Measurements from ENCODE around the gene NEK1.
"Not testable (repeated sequence)": the region's sequence is repeated elsewhere in the genome, so short reads cannot be mapped to it uniquely, and the experiment has no call there.

The NEK1 gene

DNA sequence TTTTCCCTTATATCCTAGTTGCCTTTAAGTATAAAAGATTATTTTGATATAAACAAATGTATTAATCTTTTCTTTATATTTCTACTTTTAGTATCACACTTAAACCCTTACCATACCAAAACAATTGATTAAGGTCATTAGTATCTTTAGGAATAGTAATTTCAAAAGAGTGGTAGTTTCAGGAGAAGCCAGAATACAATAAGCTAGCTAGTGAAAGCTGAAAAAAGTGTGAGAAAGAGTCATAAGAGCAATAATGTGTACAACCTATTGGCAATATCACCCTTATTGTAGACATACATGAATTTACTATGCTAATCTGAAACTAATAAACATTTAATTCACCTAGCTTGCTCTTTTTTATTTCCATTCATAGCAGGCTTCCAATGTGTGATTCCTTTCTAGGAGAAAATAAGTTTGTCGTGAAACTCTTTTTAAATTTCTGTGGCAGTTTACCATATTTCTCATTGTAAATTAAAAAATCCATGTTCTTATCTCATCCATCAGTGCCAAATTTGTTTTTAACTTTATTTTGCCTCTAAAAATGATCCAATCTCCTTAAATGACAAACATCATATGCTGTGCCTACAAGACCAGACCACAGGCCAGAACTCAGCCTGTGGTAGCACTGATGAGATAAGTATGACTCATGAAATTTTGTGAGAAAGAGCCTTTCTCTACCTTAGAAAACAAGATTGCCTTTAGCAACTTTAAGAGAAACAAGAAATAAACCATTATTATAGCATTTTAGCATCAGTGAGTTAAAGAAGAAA lies 8.1 kb downstream of the NEK1 start:
- Mint-ChIP-seq H3K4me3 (no peak overlapping the region), H3K4me1 (ENCODE audit: low read depth) (no peaks in the 10 kb centered on the region), H3K9me3 (no peaks in the 10 kb centered on the region), H3K27ac (no peak overlapping the region), H3K36me3 (ENCODE audit: low read depth) (peaks cover 15% of the 10 kb centered on the region), H3K27me3 (no peaks in the 10 kb centered on the region)
- intact Hi-C loops (cut with micrococcal nuclease) = no loop called here

GRCh38 chr4:169603312-169603711 lies 9.1 kb downstream of the NEK1 start:
- Mint-ChIP-seq H3K27me3 (no peaks in the 10 kb centered on the region), H3K36me3 (ENCODE audit: low read depth) (peaks cover 18% of the 10 kb centered on the region), H3K4me3 (no peak overlapping the region), H3K27ac (no peak overlapping the region), H3K4me1 (ENCODE audit: low read depth) (no peaks in the 10 kb centered on the region), H3K9me3 (no peaks in the 10 kb centered on the region)
- intact Hi-C loops (cut with micrococcal nuclease) = no loop called here

DNA sequence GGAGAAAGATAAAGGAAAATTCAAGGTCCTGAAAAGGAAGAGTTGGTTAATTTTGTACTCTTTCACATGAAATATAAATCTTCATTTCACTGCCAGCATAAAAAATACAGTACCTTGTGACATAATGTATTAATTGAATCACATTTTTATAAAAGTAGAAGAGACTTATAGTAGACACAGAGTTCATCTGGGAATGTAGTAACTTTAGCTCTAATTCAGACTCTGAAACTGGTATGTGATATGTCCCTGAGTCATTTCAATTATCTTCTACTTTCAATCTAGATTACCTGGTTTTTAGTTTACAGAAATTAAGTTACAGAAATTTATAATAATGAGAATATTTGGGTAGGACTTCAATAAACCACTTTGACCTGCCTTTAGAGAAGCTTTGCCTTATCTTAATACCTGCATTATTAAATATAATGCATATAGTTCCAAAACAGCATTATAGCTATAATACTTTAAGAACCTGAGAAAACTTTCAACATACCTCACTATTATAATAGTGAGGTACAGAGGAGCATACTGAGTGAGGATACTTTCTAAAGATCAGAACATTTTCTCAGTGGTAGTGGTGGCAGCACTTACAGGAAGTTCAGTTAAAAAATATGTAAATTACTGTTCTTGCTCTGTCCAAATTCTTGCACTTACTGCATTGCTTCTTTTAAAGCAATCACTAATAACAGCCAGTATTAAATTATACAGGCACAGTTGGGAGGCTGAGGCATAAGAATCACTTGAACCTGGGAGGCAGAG lies 11.2 kb downstream of the NEK1 start:
- intact Hi-C loops (cut with micrococcal nuclease) = no loop called here
- Mint-ChIP-seq H3K9me3 (no peaks in the 10 kb centered on the region), H3K27ac (no peak overlapping the region)

DNA sequence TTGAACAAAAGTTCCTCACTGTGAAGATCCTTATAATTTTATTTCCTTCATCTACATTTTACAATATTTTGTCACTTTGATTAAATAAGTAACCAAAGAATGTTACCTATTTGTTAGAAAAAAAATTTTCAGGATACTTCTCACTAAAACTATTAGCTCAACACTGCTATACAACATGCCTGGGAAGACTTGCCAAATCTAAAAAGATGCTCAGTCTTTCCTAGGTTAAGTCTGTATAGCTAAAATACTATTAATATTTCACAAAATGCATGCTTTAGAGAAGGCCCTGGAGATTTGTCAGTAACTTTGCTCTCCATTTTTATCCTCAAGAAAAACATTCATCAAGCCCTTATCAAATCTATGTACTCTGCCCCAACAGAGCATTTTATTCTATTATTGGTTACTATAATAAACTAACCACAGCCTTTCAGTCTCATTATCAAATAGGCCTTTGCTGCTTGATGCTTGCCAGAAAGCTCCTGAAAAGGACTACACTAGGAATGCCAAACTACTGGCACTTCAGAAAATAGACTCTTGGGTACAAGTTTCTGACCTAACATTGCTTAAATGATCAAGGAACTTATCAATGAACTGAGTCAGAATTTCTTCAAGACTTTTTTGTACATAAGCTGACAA lies 17.7 kb downstream of the NEK1 start:
- H3K27ac Mint-ChIP-seq = no peak overlapping the region
- no peaks in the 10 kb centered on the region for H3K27me3 Mint-ChIP-seq
- peaks cover 31% of the 10 kb centered on the region for H3K36me3 Mint-ChIP-seq (ENCODE audit: low read depth)
- intact Hi-C loops (cut with micrococcal nuclease) = no loop called here
- H3K4me3 Mint-ChIP-seq = no peak overlapping the region
- H3K9me3 Mint-ChIP-seq = no peaks in the 10 kb centered on the region
- H3K4me1 Mint-ChIP-seq (ENCODE audit: low read depth) = no peaks in the 10 kb centered on the region

More for the DNA sequence above, 11.2 kb downstream of the NEK1 start:
- H3K36me3 Mint-ChIP-seq (ENCODE audit: low read depth) = peaks cover 29% of the 10 kb centered on the region
- H3K27me3 Mint-ChIP-seq = no peaks in the 10 kb centered on the region
- H3K4me3 Mint-ChIP-seq = no peak overlapping the region
- H3K4me1 Mint-ChIP-seq (ENCODE audit: low read depth) = no peaks in the 10 kb centered on the region

DNA sequence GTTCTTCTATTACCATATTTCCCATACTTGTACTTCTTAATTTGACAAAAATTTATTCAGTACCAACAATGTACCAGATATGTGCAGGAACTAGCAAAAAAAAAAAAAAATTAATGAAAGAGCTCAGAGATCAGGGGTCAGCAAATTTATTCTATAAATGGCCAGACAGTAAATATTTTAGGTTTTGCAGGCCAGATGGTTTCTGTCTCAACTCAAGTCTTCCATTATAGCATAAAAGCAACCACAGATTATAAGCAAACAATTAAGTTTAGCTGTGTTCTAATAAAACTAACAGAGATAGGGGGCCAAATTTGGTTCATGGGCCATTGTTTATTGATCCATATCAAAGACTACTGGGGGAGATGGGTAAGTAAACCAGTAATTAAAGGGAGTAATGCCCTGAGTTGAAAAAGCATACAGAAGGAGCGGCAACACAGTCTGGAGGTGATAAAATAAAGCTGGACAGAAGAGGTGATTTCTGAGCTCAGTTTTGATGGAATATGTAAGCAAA lies 19.3 kb downstream of the NEK1 start:
- Mint-ChIP-seq H3K27me3 (no peaks in the 10 kb centered on the region), H3K36me3 (ENCODE audit: low read depth) (peaks cover 32% of the 10 kb centered on the region), H3K9me3 (no peaks in the 10 kb centered on the region), H3K4me1 (ENCODE audit: low read depth) (no peaks in the 10 kb centered on the region), H3K27ac (no peak overlapping the region), H3K4me3 (no peak overlapping the region)
- intact Hi-C loops (cut with micrococcal nuclease) = no loop called here

- intact Hi-C loops (cut with micrococcal nuclease) = no loop called here
- H3K4me3 Mint-ChIP-seq = no peak overlapping the region
- H3K27ac Mint-ChIP-seq = no peak overlapping the region
- H3K9me3 Mint-ChIP-seq = no peaks in the 10 kb centered on the region
- no peaks in the 10 kb centered on the region for H3K4me1 Mint-ChIP-seq (ENCODE audit: low read depth)
- peaks cover 21% of the 10 kb centered on the region for H3K36me3 Mint-ChIP-seq (ENCODE audit: low read depth)
- no peaks in the 10 kb centered on the region for H3K27me3 Mint-ChIP-seq
Measured at GRCh38 chr4:169583563-169583962, 28.8 kb downstream of the NEK1 start.

DNA sequence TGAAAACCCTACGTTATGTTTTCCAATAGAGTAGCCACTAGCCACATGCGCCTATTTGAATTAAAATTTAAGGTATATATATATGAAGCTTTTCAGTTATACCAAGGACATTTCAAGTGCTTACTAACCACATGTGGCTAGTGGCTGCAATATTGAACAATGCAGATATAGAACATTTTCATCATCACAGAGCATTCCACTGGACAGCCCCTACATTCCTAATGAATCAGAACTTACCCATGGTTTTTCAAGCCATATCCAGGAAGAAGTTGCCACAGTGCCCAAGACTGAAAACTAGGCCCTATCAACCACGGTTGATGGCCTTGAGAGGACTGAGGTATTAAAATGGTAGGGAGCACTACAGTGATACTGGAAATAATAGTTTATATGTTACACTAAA lies 29.7 kb downstream of the NEK1 start:
- H3K4me3 Mint-ChIP-seq = no peak overlapping the region
- intact Hi-C loops (cut with micrococcal nuclease) = no loop called here
- no peaks in the 10 kb centered on the region for H3K27me3 Mint-ChIP-seq
- H3K4me1 Mint-ChIP-seq (ENCODE audit: low read depth) = no peaks in the 10 kb centered on the region
- no peak overlapping the region for H3K27ac Mint-ChIP-seq
- H3K9me3 Mint-ChIP-seq = no peaks in the 10 kb centered on the region
- peaks cover 21% of the 10 kb centered on the region for H3K36me3 Mint-ChIP-seq (ENCODE audit: low read depth)

DNA sequence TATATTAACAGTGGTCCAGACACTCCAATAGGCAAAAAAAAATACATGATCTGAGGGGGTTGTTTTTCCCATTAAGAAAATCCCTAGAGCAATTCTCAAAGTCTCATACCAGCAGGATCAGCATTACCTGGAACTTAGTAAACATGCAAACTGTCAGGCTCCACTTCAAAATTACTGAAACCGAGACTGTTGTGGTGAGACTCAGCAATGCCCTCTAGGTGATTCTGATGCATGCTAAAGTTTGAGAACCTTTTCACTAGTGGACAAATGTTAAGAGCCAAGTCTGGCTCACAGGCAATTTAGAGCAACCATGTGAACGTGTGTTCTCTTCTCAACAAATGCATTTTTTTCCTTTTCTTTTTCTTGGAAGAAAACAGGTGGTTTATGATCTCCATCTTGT lies 30.2 kb downstream of the NEK1 start:
- H3K9me3 Mint-ChIP-seq = no peaks in the 10 kb centered on the region
- no peak overlapping the region for H3K27ac Mint-ChIP-seq
- H3K36me3 Mint-ChIP-seq (ENCODE audit: low read depth) = peaks cover 21% of the 10 kb centered on the region
- intact Hi-C loops (cut with micrococcal nuclease) = no loop called here
- H3K4me1 Mint-ChIP-seq (ENCODE audit: low read depth) = no peaks in the 10 kb centered on the region
- no peak overlapping the region for H3K4me3 Mint-ChIP-seq
- no peaks in the 10 kb centered on the region for H3K27me3 Mint-ChIP-seq

DNA sequence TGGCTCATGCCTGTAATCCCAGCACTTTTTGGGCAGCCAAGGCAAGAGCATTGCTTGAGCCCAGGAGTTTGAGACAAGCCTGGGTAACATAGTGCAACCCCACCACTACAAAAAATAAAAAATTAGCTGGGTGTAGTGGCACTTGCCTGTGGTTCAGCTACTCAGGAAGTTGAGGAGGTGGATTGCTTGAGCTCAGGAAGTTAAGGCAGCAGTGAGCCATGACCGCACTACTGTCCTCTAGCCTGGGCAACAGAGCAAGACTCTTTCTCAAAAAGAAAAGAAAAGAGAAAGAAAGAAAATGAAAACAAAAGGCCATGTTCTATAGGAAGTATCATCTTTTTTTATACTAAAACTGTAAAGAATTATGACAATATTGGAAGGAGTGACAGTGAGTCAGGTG lies 38.5 kb downstream of the NEK1 start:
- H3K9me3 Mint-ChIP-seq = no peaks in the 10 kb centered on the region
- H3K4me3 Mint-ChIP-seq = no peak overlapping the region
- H3K27me3 Mint-ChIP-seq = no peaks in the 10 kb centered on the region
- no peak overlapping the region for H3K27ac Mint-ChIP-seq
- no peaks in the 10 kb centered on the region for H3K4me1 Mint-ChIP-seq (ENCODE audit: low read depth)
- intact Hi-C loops (cut with micrococcal nuclease) = no loop called here
- H3K36me3 Mint-ChIP-seq (ENCODE audit: low read depth) = peaks cover 42% of the 10 kb centered on the region

DNA sequence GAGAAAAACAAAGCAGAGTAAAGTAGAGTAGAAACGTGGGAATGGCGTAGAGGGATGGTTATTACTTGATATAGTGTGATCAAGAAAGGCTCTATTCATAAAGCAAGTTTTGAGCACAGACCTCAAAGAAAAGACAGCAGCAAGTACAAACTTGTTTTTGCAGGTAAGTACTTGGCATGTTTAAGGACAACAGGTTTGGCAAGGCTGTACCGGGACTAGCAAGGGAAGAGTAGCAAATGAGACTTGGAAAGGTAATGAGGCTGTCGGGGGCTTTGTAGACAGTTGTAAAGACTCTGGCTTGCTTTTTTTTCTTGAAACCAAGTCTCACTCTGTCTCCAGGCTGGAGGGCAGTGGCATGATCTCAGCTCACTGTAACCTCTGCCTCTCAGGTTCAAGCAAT lies 40.9 kb downstream of the NEK1 start:
- Mint-ChIP-seq H3K4me3 (no peak overlapping the region), H3K36me3 (ENCODE audit: low read depth) (peaks cover 42% of the 10 kb centered on the region), H3K27me3 (no peaks in the 10 kb centered on the region), H3K4me1 (ENCODE audit: low read depth) (no peaks in the 10 kb centered on the region), H3K27ac (no peak overlapping the region), H3K9me3 (no peaks in the 10 kb centered on the region)
- intact Hi-C loops (cut with micrococcal nuclease) = no loop called here

GRCh38 chr4:169571012-169571411 lies 41.4 kb downstream of the NEK1 start:
- H3K4me3 Mint-ChIP-seq; H3K27ac Mint-ChIP-seq; H3K4me1 Mint-ChIP-seq (ENCODE audit: low read depth); H3K27me3 Mint-ChIP-seq; intact Hi-C loops (cut with micrococcal nuclease); H3K9me3 Mint-ChIP-seq: not testable (repeated sequence)
- peaks cover 42% of the 10 kb centered on the region for H3K36me3 Mint-ChIP-seq (ENCODE audit: low read depth)

DNA sequence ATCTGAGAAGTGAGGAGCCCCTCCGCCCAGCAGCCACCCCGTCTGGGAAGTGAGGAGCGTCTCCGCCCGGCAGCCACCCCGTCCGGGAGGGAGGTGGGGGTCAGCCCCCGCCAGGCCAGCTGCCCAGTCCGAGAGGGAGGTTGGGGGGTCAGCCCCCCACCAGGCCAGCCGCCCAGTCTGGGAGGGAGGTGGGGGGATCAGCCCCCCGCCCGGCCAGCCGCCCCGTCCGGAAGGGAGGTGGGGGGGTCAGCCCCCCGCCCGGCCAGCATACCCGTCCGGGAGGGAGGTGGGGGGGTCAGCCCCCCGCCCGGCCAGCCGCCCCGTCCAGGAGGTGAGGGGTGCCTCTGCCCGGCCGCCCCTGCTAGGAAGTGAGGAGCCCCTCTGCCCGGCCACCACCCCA lies 42.1 kb downstream of the NEK1 start:
- peaks cover 35% of the 10 kb centered on the region for H3K36me3 Mint-ChIP-seq (ENCODE audit: low read depth)
- H3K4me1 Mint-ChIP-seq (ENCODE audit: low read depth); H3K4me3 Mint-ChIP-seq; H3K27ac Mint-ChIP-seq; H3K9me3 Mint-ChIP-seq; H3K27me3 Mint-ChIP-seq; intact Hi-C loops (cut with micrococcal nuclease): not testable (repeated sequence)

- H3K27me3 Mint-ChIP-seq; intact Hi-C loops (cut with micrococcal nuclease); H3K4me1 Mint-ChIP-seq (ENCODE audit: low read depth); H3K4me3 Mint-ChIP-seq; H3K27ac Mint-ChIP-seq; H3K9me3 Mint-ChIP-seq: not testable (repeated sequence)
- H3K36me3 Mint-ChIP-seq (ENCODE audit: low read depth) = peaks cover 24% of the 10 kb centered on the region
Measured at GRCh38 chr4:169569188-169569587, 43.2 kb downstream of the NEK1 start.

GRCh38 chr4:169567916-169568315 lies 44.5 kb downstream of the NEK1 start:
- Mint-ChIP-seq H3K4me1 (ENCODE audit: low read depth) (no peaks in the 10 kb centered on the region), H3K27me3 (no peaks in the 10 kb centered on the region), H3K27ac (no peak overlapping the region), H3K9me3 (no peaks in the 10 kb centered on the region), H3K4me3 (no peak overlapping the region), H3K36me3 (ENCODE audit: low read depth) (peaks cover 11% of the 10 kb centered on the region)
- intact Hi-C loops (cut with micrococcal nuclease) = no loop called here
